LNCAP (cell line): Measurements from ENCODE around the gene HNRNPC.

Experiments used
- TF ChIP-seq, protein P1 (sequence below): fragments of 450-650 bp; IDR thresholded peaks from 2 replicates; pipeline ENCODE4 v1.5.1; 2017; ENCODE audit warnings: mild to moderate bottlenecking

Gene HNRNPC

DNA sequence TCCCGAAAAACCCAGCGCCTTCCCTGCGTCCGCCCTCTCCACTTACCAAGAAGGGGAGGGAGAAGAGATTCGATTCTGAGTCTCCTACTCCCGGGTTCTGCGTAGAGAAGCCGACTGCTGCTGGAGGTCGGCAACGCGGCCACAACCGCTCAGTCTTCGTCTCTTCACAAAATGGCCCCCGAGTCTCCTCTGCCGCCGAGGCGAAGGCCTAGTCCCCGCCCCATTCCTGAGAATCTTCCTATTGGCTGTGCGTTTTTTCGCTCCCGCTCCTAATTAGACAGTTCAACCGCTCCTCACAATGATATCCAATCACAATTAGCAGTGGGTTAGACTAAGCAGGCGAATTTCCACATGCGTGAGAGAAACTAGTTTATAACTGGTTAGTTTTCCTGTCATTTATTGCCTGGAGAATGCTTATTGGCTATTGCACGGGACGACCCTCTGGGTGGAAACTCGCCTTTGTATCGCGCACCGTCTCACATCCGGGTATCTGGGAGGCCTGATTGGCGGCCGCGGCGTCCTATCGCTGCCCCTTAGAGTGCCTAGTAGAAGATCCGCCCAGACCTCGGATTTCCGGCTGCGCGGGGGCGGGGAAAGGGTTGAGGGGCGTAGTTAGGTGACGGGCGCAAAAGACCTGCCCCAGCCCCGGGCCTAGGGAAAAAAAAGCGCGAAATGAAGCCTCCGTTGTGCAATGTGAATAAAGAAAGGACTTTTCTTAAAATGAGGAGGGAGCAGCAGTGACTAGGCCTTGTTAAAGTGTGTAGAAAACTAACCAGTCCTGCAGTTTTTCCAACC is at the start of gene HNRNPC:
TSS of gene HNRNPC (minus strand) at position 191 of the 795 bp plus-strand sequence. CDS start 35,249 bp downstream, outside the sequence.
- TF ChIP-seq, protein P1, sequence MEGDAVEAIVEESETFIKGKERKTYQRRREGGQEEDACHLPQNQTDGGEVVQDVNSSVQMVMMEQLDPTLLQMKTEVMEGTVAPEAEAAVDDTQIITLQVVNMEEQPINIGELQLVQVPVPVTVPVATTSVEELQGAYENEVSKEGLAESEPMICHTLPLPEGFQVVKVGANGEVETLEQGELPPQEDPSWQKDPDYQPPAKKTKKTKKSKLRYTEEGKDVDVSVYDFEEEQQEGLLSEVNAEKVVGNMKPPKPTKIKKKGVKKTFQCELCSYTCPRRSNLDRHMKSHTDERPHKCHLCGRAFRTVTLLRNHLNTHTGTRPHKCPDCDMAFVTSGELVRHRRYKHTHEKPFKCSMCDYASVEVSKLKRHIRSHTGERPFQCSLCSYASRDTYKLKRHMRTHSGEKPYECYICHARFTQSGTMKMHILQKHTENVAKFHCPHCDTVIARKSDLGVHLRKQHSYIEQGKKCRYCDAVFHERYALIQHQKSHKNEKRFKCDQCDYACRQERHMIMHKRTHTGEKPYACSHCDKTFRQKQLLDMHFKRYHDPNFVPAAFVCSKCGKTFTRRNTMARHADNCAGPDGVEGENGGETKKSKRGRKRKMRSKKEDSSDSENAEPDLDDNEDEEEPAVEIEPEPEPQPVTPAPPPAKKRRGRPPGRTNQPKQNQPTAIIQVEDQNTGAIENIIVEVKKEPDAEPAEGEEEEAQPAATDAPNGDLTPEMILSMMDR, result no peak

DNA sequence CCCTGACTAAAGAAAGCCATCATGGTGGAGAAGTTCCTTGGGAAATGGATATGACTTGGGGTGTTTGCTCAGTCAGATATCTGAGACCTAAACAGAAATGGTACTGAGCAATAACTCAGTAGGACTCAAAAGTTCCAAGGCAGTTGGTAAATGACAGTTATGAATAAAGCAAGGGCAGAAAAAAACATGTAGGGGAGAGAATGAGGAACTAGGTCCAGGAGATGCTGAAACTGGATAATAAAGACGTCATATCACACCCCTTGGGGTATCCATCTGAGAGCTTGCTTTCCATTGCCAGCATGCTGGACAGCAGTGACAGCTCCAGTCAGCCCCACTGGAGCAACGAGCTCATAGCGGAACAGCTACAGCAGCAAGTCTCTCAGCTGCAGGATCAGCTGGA is 48.2 kb upstream of the HNRNPC start:
- TF ChIP-seq, protein P1, result no peak

DNA sequence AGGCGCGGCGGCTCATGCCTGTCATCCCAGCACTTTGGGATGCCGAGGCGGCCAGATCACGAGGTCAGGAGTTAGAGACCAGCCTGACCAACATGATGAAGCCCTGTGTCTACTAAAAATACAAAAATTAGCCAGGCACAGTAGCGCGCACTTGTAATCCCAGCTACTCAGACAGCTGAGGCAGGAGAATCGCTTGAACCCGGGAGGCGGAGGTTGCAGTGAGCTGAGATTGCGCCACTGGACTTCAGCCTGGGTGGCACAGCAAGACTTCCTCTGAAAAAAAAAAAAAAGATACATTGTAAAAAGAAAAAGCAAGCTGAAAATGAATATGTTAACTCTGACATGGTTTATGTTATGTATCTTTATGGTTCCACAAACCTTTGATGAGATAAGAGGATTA is 44.3 kb upstream of the HNRNPC start:
- TF ChIP-seq, protein P1, result no peak

DNA sequence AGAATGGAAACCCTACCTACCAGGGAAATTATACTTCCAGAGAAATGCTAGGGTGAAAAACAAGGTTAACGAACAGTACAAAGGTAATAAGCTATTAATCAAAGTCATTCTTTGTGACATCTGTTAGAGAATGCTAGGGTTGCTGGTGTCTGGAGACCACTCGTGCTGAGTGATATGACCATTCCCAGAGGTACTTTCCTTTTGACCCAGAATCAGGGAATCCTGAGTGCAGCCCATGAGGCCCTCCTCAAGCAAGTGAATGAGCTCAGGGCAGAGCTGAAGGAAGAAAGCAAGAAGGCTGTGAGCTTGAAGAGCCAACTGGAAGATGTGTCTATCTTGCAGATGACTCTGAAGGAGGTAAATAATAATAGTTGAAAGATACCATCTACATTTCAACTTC is 42.4 kb upstream of the HNRNPC start:
- TF ChIP-seq, protein P1, result no peak

DNA sequence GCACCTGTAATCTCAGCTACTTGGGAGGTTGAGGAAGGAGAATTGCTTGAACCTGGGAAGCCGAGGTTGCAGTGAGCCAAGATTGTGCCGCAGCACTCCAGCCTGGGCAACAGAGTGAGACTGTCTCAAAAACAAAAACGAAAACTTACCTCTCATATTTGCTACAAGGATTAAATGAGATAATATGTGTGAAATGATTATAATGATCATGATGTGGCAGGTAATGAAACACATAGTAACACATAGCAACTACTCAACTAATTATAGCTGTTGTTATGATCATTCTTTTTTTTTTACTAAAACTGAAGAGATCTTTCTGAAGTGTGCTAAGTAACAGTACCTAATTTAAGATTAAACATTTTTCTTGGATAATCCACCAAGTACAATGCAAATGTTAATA is 40.7 kb upstream of the HNRNPC start:
- TF ChIP-seq, protein P1, result no peak

DNA sequence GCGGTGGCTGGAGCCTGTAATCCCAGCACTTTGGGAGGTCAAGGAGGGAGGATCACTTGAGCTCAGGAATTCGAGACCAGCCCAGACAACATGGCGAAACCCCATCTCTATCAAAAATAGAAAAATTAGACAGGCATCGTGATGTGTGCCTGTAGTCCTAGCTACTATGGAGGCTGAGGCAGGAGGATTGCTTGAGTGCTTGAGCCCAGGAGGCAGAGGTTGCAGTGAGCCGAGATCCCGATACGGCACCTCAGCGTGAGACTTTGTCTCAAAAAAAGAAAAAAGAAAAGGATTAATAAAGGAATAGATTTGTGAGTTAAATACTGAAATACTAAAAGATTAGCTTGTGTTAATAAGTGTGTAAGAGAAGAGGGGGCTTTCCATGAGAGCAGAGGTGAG is 40.0 kb upstream of the HNRNPC start:
- TF ChIP-seq, protein P1, result no peak

DNA sequence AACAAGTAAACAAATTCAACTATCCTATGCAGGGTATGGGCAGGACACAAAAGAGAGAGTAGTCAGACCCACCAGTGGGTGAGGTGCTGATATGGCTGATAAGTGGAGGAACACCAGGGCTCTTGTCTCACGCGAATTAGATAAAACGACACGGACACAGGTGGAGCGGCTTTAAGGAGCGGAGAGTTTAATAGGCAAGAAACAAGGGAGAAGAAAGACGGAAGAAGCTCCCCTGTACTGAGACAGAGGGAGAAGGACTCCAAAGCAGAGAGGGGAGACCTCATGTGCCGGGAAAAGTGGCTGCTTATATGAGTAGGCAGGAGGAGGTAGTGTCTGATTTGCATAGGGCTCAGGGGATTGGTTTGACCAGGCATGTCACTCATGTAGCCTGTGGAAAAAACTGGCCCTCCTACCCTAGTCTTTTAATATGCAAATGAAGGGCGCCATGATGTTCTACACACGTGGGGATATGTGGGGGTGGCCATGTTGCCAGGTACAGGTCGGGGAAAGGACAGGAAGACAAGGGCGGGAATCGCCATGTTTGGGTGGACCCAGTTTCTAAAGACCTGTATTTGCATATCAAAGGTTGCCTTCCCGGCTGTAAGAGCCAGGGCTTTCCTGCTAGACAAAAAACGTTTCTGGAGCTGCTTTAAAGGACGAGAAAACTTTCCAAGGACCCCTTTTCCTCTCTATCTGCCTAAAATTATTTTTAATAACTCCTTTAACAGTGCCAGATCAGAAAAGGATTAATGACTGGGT is 39.4 kb upstream of the HNRNPC start:
- TF ChIP-seq, protein P1, result no peak
